Smooth muscle cell (in vitro differentiated cells): Measurements from ENCODE around the gene NCAN. TPM values are rescaled to one million over a fixed set of nuclear protein-coding genes. Genes with fewer than 3 reads are reported as not detected.
"Not testable (repeated sequence)": the region's sequence is repeated elsewhere in the genome, so short reads cannot be mapped to it uniquely, and the experiment has no call there.

Experiments
- DNase-seq: peaks from one replicate; lab custom pipeline; 2025; ENCODE audit not compliant: unreplicated experiment; lab: John Stamatoyannopoulos, UW
- H2AFZ ChIP-seq: fragments of 200-600 bp; sonication (generic); 2 replicates; pipeline ENCODE4 v1.6.0; 2016; ENCODE audit warnings: antibody characterized with exemption, low read depth, mild to moderate bottlenecking
- H3F3A ChIP-seq: fragments of 200-600 bp; sonication (generic); 2 replicates; pipeline ENCODE4 v1.6.0; 2017; ENCODE audit warnings: antibody characterized with exemption, low read depth
- H3K27ac ChIP-seq: fragments of 200-600 bp; sonication (generic); 2 replicates; pipeline ENCODE4 v1.5.1; 2016; ENCODE audit warnings: low read depth, mild to moderate bottlenecking
- H3K27me3 ChIP-seq: fragments of 200-600 bp; sonication (generic); 2 replicates; pipeline ENCODE4 v1.6.1; 2016; ENCODE audit warnings: low read depth, mild to moderate bottlenecking
- H3K36me3 ChIP-seq: fragments of 200-600 bp; sonication (generic); 2 replicates; pipeline ENCODE4 v1.5.1; 2016; ENCODE audit warnings: low read depth
- H3K4me1 ChIP-seq: fragments of 200-600 bp; sonication (generic); 2 replicates; pipeline ENCODE4 v1.5.1; 2016; ENCODE audit warnings: low read depth
- H3K4me2 ChIP-seq: fragments of 200-600 bp; sonication (generic); 2 replicates; pipeline ENCODE4 v1.6.0; 2016; ENCODE audit warnings: mild to moderate bottlenecking
- H3K4me3 ChIP-seq: fragments of 200-600 bp; sonication (generic); 2 replicates; pipeline ENCODE4 v1.5.1; 2016; ENCODE audit warnings: mild to moderate bottlenecking
- H3K79me2 ChIP-seq: fragments of 200-600 bp; sonication (generic); 2 replicates; pipeline ENCODE4 v1.6.0; 2016; ENCODE audit warnings: low read depth, mild to moderate bottlenecking
- H3K9ac ChIP-seq: fragments of 200-600 bp; sonication (generic); 2 replicates; pipeline ENCODE4 v1.6.0; 2016; ENCODE audit warnings: low read depth
- H3K9me3 ChIP-seq: fragments of 200-600 bp; sonication (generic); replicated peaks from 2 replicates; pipeline ENCODE4 v1.5.1; 2016; ENCODE audit warnings: low read depth
- H4K20me1 ChIP-seq: fragments of 200-600 bp; sonication (generic); 2 replicates; pipeline ENCODE4 v1.6.0; 2016; ENCODE audit warnings: low read depth
- CTCF ChIP-seq: fragments of 200-600 bp; sonication (generic); IDR thresholded peaks from 2 replicates; pipeline ENCODE4 v1.5.1; 2017; ENCODE audit warnings: borderline replicate concordance, mild to moderate bottlenecking, antibody characterized with exemption; ENCODE audit not compliant: insufficient read depth, poor library complexity, severe bottlenecking
- WGBS: methylation state at CpG from one replicate; pipeline ENCODE4 v1.1.7; 2016; ENCODE audit warnings: low lambda C conversion rate; 5-methylcytosine and 5-hydroxymethylcytosine counted together
- polyA plus RNA-seq: library from polyadenylated mRNA; unstranded; fragments of >200 nt; fragmentation: Nextera tagmentation; extraction: Ambion mirVana; gene quantifications from 2 replicates; pipeline ENCODE4 v1.2.1, GENCODE V29; 2016
- total RNA-seq: library from RNA; depleted of rRNA; stranded (reverse); fragments of >200 nt; gene quantifications from 2 replicates; pipeline ENCODE4 v1.2.3, GENCODE V29; 2014

Gene NCAN
- total and polyA plus RNA-seq, 2 experiments from 2014 or later = not detected

GRCh38 chr19:19215792-19216191 is 4.0 kb downstream of the NCAN start:
- H3K27ac ChIP-seq = no peak overlapping the region
- no peaks in the 10 kb centered on the region for H3K9me3 ChIP-seq
- H2AFZ ChIP-seq = no peak overlapping the region
- WGBS = 73% methylated on average over 4 of the region's 4 CpGs
- H3K36me3 ChIP-seq = no peaks in the 10 kb centered on the region
- H3K4me2 ChIP-seq = no peak overlapping the region
- no peaks in the 10 kb centered on the region for H4K20me1 ChIP-seq
- H3K27me3 ChIP-seq = peaks cover 41% of the 10 kb centered on the region
- DNase-seq = no peak
- H3K4me3 ChIP-seq = no peak overlapping the region
- no peaks in the 10 kb centered on the region for H3K79me2 ChIP-seq
- no peaks in the 10 kb centered on the region for H3K4me1 ChIP-seq
- TF ChIP-seq CTCF = no peak
- H3K9ac ChIP-seq = no peak overlapping the region
- no peaks in the 10 kb centered on the region for H3F3A ChIP-seq

GRCh38 chr19:19217099-19217498 is 5.3 kb downstream of the NCAN start:
- H3K9ac ChIP-seq = no peak overlapping the region
- no peaks in the 10 kb centered on the region for H3K79me2 ChIP-seq
- no peaks in the 10 kb centered on the region for H3K9me3 ChIP-seq
- no peaks in the 10 kb centered on the region for H4K20me1 ChIP-seq
- H3K4me2 ChIP-seq = no peak overlapping the region
- no peak overlapping the region for H2AFZ ChIP-seq
- TF ChIP-seq CTCF = no peak
- H3K4me1 ChIP-seq = no peaks in the 10 kb centered on the region
- no peak for DNase-seq
- no peak overlapping the region for H3K4me3 ChIP-seq
- 34% methylated on average over 4 of the region's 4 CpGs for WGBS
- H3K27ac ChIP-seq = no peak overlapping the region
- no peaks in the 10 kb centered on the region for H3F3A ChIP-seq
- no peaks in the 10 kb centered on the region for H3K36me3 ChIP-seq
- H3K27me3 ChIP-seq = peaks cover 27% of the 10 kb centered on the region

GRCh38 chr19:19218911-19219310 is 7.2 kb downstream of the NCAN start:
- H3K9me3 ChIP-seq = no peaks in the 10 kb centered on the region
- H3F3A ChIP-seq = no peaks in the 10 kb centered on the region
- DNase-seq = no peak
- no peaks in the 10 kb centered on the region for H4K20me1 ChIP-seq
- WGBS = 90% methylated on average over 21 of the region's 21 CpGs
- no peak overlapping the region for H3K4me3 ChIP-seq
- H3K27ac ChIP-seq = no peak overlapping the region
- H3K4me1 ChIP-seq = no peaks in the 10 kb centered on the region
- no peak overlapping the region for H3K9ac ChIP-seq
- no peak for TF ChIP-seq CTCF
- no peaks in the 10 kb centered on the region for H3K36me3 ChIP-seq
- H2AFZ ChIP-seq = no peak overlapping the region
- no peak overlapping the region for H3K4me2 ChIP-seq
- H3K79me2 ChIP-seq = no peaks in the 10 kb centered on the region
- peaks cover 18% of the 10 kb centered on the region for H3K27me3 ChIP-seq

GRCh38 chr19:19221000-19221399 is 9.2 kb downstream of the NCAN start:
- not testable (repeated sequence) for H3K4me1 ChIP-seq, H3K9me3 ChIP-seq, H3K79me2 ChIP-seq, H3K27ac ChIP-seq, H3K4me2 ChIP-seq, H4K20me1 ChIP-seq, H3F3A ChIP-seq, H3K4me3 ChIP-seq, H3K36me3 ChIP-seq, H2AFZ ChIP-seq, DNase-seq, H3K9ac ChIP-seq
- 89% methylated on average over 8 of the region's 8 CpGs for WGBS
- H3K27me3 ChIP-seq = peaks cover 29% of the 10 kb centered on the region
